ENCODE results near the gene BABAM2.
"Not testable (repeated sequence)": the region's sequence is repeated elsewhere in the genome, so short reads cannot be mapped to it uniquely, and the experiment has no call there.

Gene BABAM2

GRCh38 chr2:28227498-28227897 lies 337.0 kb downstream of the BABAM2 start:
- in situ Hi-C loops (cut with HindIII; ENCODE audit: low sequenced_read_pairs) = no loop called here

DNA sequence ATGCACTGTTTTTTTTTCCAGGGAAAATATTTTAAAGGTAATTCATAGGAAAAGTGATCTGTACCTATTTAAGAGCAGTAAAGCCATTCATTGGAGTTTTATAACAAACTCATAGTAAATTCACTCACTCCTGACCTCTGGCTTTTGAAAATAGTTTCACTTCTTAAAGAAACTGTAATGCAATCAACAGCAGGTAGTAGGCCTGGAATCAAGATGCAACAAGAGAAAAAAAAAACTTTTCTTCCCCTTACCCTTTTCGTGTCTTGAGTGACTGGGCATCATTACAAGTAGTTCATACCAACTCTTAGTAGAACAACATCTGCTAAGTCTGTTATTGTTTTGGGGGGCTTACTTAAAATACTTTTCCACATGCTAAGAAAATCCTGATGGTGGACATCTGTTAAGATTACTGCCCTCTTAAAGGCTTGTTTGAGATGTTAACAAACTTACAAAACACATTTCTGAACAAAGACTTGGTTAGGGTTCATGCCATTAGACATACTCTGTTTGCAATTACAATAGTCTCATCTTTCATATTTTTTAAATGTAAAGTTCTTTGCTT lies 338.0 kb downstream of the BABAM2 start:
- in situ Hi-C loops (cut with HindIII; ENCODE audit: low sequenced_read_pairs) = no loop called here

GRCh38 chr2:28231110-28231631 lies 340.6 kb downstream of the BABAM2 start:
- in situ Hi-C loops (cut with HindIII; ENCODE audit: low sequenced_read_pairs) = no loop called here

DNA sequence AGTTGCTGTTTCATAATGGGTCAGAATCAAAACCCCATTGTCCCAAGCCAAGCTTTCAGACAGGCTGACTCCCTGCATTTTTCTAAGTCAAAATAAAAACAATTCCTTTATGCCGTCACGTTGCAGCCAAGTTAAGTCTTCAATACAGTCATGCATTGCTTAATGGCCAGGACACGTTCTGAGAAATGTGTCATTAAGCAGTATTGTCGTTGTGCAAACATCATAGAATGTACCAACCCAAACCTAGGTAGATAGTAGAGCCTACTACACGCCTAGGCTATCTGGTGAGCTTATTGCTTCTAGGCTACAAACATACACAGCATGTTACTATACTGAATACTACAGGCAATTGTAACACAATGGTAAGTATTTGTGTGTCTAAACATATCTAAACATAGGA lies 341.8 kb downstream of the BABAM2 start:
- in situ Hi-C loops (cut with HindIII; ENCODE audit: low sequenced_read_pairs) = no loop called here

GRCh38 chr2:28233164-28233676 lies 342.7 kb downstream of the BABAM2 start:
- in situ Hi-C loops (cut with HindIII; ENCODE audit: low sequenced_read_pairs) = no loop called here

GRCh38 chr2:28234807-28235206 lies 344.3 kb downstream of the BABAM2 start:
- in situ Hi-C loops (cut with HindIII; ENCODE audit: low sequenced_read_pairs) = no loop called here

- in situ Hi-C loops (cut with HindIII; ENCODE audit: low sequenced_read_pairs) = no loop called here
Observed at GRCh38 chr2:28239207-28239606, 348.7 kb downstream of the BABAM2 start.

- in situ Hi-C loops (cut with HindIII; ENCODE audit: low sequenced_read_pairs) = no loop called here
Observed at GRCh38 chr2:28240937-28241336, 350.4 kb downstream of the BABAM2 start.

DNA sequence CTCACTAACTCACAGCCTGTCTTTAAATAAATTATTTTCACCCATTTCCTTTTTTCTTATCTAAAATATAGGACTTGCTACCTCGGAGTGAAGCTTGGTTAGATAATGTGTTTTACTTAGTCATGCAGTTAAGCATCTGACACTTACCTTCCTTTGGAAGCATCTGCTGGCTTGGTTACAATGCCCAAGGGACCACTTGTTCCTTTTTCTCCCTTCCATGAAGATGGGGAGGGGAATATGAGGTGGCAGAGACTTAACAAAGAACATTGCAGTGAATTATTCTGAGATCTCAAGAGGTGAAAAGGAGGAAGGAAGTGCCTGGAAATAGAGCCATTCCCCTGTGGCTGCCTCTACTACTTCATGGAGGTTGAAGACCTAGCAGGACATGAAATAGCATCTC lies 356.8 kb downstream of the BABAM2 start:
- in situ Hi-C loops (cut with HindIII; ENCODE audit: low sequenced_read_pairs) = no loop called here

- in situ Hi-C loops (cut with HindIII; ENCODE audit: low sequenced_read_pairs) = no loop called here
Observed at GRCh38 chr2:28247734-28248133, 357.2 kb downstream of the BABAM2 start.

- in situ Hi-C loops (cut with HindIII; ENCODE audit: low sequenced_read_pairs) = no loop called here
Observed at GRCh38 chr2:28248511-28248910, 358.0 kb downstream of the BABAM2 start.

- in situ Hi-C loops (cut with HindIII; ENCODE audit: low sequenced_read_pairs) = no loop called here
Observed at GRCh38 chr2:28250006-28250405, 359.5 kb downstream of the BABAM2 start.

DNA sequence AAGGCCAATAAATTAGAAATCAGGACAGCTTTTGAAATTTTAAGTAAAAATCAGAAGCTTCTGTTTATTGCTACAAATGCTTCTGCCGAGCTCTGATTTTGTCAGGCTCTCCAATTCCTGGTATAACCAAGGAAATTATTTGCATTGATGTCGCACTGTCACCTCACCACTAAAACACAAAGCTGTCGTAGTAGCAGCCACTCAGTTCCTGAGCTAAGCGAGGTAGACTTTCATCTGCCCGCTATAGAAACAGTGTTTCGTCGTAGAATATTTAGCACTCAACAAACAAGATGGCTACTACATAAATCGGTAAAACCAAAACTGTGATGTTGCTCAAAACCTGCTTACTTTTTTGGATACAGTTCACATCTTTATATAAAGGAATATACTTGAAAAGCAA lies 360.8 kb downstream of the BABAM2 start:
- in situ Hi-C loops (cut with HindIII; ENCODE audit: low sequenced_read_pairs) = no loop called here

- in situ Hi-C loops (cut with HindIII; ENCODE audit: low sequenced_read_pairs) = no loop called here
Observed at GRCh38 chr2:28252311-28252710, 361.8 kb downstream of the BABAM2 start.

DNA sequence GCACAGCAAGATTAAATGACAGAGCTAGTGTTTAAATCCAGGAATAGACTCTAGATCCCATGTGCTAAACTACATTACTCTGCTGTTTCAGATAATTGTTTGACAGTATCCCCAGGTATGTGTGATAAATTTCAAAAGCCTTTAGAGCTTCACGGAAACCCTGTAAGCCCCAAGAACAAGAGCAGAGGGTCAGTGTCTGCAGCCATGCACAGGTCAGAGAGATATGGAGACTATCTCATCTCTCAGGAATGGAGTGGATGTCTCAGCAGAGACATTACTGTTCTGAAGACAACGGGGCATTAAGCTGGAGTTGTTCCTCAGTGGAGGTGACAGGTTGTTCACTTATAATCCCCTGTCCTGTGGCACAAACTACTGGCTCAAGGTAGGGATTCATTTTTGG lies 363.0 kb downstream of the BABAM2 start:
- in situ Hi-C loops (cut with HindIII; ENCODE audit: low sequenced_read_pairs) = no loop called here

DNA sequence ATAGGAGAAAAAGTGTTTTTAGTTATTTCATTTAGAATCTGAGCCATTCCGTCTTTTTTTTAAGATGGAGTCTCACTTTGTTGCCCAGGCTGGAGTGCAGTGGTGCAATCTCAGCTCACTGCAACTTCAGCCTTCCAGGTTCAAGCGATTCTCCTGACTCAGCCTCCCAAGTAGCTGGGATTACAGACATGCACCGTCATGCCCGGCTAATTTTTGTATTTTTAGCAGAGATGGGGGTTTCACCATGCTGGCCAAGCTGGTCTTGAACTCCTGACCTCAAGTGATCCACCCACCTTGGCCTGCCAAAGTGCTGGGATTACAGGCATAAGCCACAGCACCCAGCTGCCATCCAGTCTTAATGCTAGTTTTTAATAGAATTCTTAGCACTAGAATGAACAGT lies 364.7 kb downstream of the BABAM2 start:
- in situ Hi-C loops (cut with HindIII; ENCODE audit: low sequenced_read_pairs) = not testable (repeated sequence)

DNA sequence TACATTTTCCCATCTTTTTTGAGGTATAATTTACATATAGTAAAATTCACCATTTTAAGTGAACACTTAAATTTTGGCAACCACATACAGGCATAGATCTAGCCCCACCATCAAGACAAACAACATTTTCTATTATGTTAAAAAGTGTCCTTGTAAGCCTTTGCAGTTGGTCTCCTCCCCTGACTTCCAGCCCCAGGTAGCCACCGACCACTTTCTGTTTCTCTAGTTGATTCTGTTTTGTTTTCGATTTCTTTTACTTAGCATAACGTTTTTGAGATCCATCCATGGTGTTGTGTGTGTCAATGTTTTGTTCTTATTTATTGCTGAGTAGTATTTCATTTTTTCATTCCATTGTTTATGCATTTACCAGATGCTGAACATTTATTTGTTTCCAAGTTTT lies 366.7 kb downstream of the BABAM2 start:
- in situ Hi-C loops (cut with HindIII; ENCODE audit: low sequenced_read_pairs) = no loop called here

DNA sequence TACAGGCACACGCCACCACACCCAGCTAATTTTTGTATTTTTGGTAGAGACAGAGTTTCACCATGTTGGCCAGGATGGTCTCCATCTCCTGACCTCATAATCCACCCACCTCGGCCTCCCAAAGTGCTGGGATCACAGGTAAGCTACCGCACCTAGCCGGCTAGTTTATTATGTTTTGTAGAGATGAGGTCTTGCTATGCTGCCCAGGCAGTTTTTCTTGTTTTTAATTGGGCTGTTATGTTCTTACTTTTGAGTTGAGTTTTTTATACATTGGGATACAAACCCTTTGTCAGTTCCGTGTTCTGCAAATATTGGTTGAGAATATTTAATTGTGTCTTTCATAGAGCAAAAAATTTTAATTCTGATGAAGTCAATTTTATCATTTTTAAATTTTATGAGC lies 368.7 kb downstream of the BABAM2 start:
- in situ Hi-C loops (cut with HindIII; ENCODE audit: low sequenced_read_pairs) = not testable (repeated sequence)

DNA sequence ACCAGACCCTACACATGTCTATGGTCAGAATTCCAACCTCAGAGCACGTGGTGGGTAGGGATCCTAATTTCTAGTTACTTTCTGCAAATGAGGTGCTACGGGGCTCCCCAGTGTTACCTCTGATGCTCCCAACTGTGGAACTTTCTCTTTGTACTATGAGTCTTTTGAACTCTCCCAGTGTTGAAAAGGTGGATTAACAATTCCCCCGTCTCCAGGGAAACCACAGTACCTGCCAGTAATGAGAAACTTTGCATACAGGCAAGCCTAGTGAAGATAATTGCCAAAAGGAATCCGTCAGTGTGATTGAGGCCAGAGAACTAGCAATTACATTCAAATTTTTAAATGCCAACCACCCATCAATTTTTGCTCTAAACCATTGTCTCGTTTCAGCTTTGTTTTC lies 373.2 kb downstream of the BABAM2 start:
- in situ Hi-C loops (cut with HindIII; ENCODE audit: low sequenced_read_pairs) = no loop called here

GRCh38 chr2:28267282-28267681 lies 376.8 kb downstream of the BABAM2 start:
- in situ Hi-C loops (cut with HindIII; ENCODE audit: low sequenced_read_pairs) = no loop called here

DNA sequence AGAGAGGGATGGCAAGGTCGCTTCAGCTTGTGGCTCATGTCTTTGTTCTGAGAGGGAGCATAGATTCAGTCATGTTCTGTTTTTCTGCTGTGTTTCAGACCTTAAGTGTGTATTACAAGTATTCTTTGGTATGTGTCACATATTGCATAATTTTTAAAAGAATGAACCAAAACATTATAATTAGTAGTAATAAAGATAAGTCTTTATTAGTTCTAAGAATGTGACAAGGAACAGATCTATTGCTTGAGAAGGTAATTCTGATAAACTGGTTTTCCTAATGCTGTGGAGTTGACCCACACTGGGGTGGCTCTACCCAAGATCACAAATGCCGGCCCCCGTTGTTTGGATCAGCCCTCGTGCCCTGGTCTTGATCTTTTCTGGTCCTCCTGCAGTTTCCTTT lies 377.9 kb downstream of the BABAM2 start:
- in situ Hi-C loops (cut with HindIII; ENCODE audit: low sequenced_read_pairs) = no loop called here

- in situ Hi-C loops (cut with HindIII; ENCODE audit: low sequenced_read_pairs) = no loop called here
Observed at GRCh38 chr2:28269019-28269784, 378.7 kb downstream of the BABAM2 start.
